Caco-2 (cell line): Measurements from ENCODE around the gene NRP1. TPM values are rescaled to one million over a fixed set of nuclear protein-coding genes. Genes with fewer than 3 reads are reported as not detected.
A peak's percentile ranks its signal among the peaks of the same experiment; 100 is the strongest.

Experiments
- BruUV-seq: library from RNA; stranded (reverse); fragments of 400-500 nt; replicated peaks from 2 replicates; lab custom pipeline; 2021; lab: Mats Ljungman, UMichigan
- CTCF ChIA-PET: fragments of 300-600 bp; sonication (Branson Sonifier 250); formaldehyde crosslinking; loops from one replicate; lab custom pipeline; 2022; ENCODE audit warnings: antibody characterized with exemption; lab: Charles Lee
- POLR2A ChIA-PET: fragments of 300-600 bp; sonication (Branson Sonifier 250); formaldehyde crosslinking; loops from one replicate; lab custom pipeline; 2022; ENCODE audit warnings: antibody characterized with exemption; lab: Charles Lee
- DNase-seq, 2 experiments: peaks; one replicate each; pipeline versions ENCODE4 v3.0.0 to v3.0.0-alpha.2; 2020 to 2022
- H3K27me3 ChIP-seq: replicated peaks from 2 replicates; pipeline ENCODE4 v1.6.0; 2011; ENCODE audit warnings: low read length; ENCODE audit not compliant: control insufficient read depth, insufficient read depth
- H3K36me3 ChIP-seq: 2 replicates; pipeline ENCODE4 v1.5.1; 2011; ENCODE audit warnings: low read length; ENCODE audit not compliant: control insufficient read depth, insufficient read depth
- H3K4me1 ChIP-seq: fragments of 250-450 bp; sonication (Bioruptor Pico); 2 replicates; pipeline ENCODE4 v1.5.1; 2020; ENCODE audit warnings: mild to moderate bottlenecking
- H3K4me3 ChIP-seq: 2 replicates; pipeline ENCODE4 v1.5.1; 2011; ENCODE audit warnings: low read depth, mild to moderate bottlenecking, control low read depth, low read length
- H3K9me3 ChIP-seq: fragments of 250-450 bp; sonication (Bioruptor Pico); 2 replicates; pipeline ENCODE4 v1.5.1; 2020; ENCODE audit warnings: mild to moderate bottlenecking, moderate library complexity
- H3K27ac Mint-ChIP-seq: one replicate; pipeline ENCODE4 v1.8.0; 2022; ENCODE audit warnings: mixed read lengths; ENCODE audit not compliant: unreplicated experiment
- H3K27me3 Mint-ChIP-seq: one replicate; pipeline ENCODE4 v1.8.0; 2022; ENCODE audit warnings: mixed read lengths; ENCODE audit not compliant: insufficient read depth, unreplicated experiment
- H3K36me3 Mint-ChIP-seq: one replicate; pipeline ENCODE4 v1.8.0; 2022; ENCODE audit warnings: mild to moderate bottlenecking, mixed read lengths; ENCODE audit not compliant: insufficient read depth, unreplicated experiment
- H3K4me1 Mint-ChIP-seq: one replicate; pipeline ENCODE4 v1.8.0; 2022; ENCODE audit warnings: low read depth, mixed read lengths; ENCODE audit not compliant: unreplicated experiment
- H3K4me3 Mint-ChIP-seq: one replicate; pipeline ENCODE4 v1.8.0; 2022; ENCODE audit warnings: mild to moderate bottlenecking, moderate library complexity, mixed read lengths; ENCODE audit not compliant: unreplicated experiment
- H3K9me3 Mint-ChIP-seq: one replicate; pipeline ENCODE4 v1.8.0; 2022; ENCODE audit warnings: mixed read lengths; ENCODE audit not compliant: unreplicated experiment
- CTCF ChIP-seq, 2 experiments: fragments of 200-600 bp in 1 of 2; IDR thresholded peaks; 1 replicate in 1 of 2; 2 replicates in 1 of 2; pipeline versions ENCODE4 v1.5.1 to v1.8.0; 2011 to 2022; ENCODE audit warnings: antibody characterized with exemption in 1 of 2, control low read depth in 1 of 2, inconsistent platforms in 1 of 2, low read depth in 1 of 2, low read length in 1 of 2, mild to moderate bottlenecking in 1 of 2, moderate library complexity in 1 of 2; ENCODE audit not compliant: insufficient read depth in 1 of 2, severe bottlenecking in 1 of 2, unreplicated experiment in 1 of 2
- intact Hi-C: fragments of 100-400 bp; cut with micrococcal nuclease; formaldehyde crosslinking; loops from one replicate; pipeline ENCODE4 v1.10.0; 2022; ENCODE audit not compliant: unreplicated experiment
- total RNA-seq: library from RNA; stranded (reverse); gene quantifications from 2 replicates; pipeline ENCODE4 v1.2.3, GENCODE V29; 2022

The NRP1 gene
- total RNA-seq, 1 experiment from 2014 or later = 123 TPM

DNA sequence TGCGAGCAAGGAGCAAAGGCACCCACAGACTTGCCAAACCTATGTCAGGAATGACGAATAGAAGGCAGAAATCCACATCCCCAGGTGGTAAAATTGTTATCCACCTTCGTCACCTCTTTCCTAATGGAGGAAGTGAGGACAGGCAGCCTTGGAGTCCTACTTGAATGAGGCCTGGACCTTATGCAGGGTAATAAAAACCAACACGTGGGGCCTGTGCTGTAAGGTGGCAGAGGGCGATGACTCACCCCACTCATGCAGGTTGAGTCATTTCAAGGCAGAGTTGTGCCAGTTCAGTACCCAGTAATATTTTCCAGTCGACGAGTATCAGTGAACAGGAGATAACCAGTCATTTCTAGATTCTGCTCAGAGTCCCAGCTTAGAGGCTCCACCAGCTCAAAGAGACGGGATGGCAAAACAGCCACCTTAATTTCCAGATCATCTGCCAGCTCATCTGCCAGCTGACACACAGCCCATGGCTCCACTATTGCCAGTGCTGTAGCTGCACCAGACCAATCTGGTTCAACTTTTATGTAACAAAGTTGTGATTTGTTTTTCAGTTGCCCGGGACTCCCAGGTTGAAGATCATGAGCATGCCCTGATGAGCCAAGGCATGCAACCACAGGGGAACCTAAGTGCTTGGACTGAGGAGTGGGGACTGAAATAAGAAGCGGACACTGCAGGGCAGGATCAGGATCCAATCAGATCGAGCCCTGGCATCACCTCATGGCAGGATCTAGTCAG is 200.3 kb downstream of the NRP1 start:
- Histone ChIP-seq H3K27me3 (no peaks in the 10 kb centered on the region), H3K4me1 (no peaks in the 10 kb centered on the region), H3K36me3 (no peaks in the 10 kb centered on the region), H3K9me3 (no peaks in the 10 kb centered on the region), H3K4me3 (no peak overlapping the region)
- ChIA-PET CTCF (interaction anchor here (0.6 kb wide), 1 partner anchor 21 kb away, joined by 4 read pairs; no protein-coding TSS in a partner anchor), POLR2A (interaction anchor here (0.5 kb wide), 1 partner anchor 807 kb away, joined by 3 read pairs; no protein-coding TSS in a partner anchor)
- no peak for DNase-seq
- no peaks in the 10 kb centered on the region for H3K27me3 Mint-ChIP-seq
- no peak overlapping the region for H3K4me3 Mint-ChIP-seq
- intact Hi-C loops = no loop called here
- H3K4me1 Mint-ChIP-seq = no peaks in the 10 kb centered on the region
- peaks cover 2% of the 10 kb centered on the region for H3K9me3 Mint-ChIP-seq
- no peak for TF ChIP-seq CTCF (IDR thresholded peaks at IDR 0.05; ENCODE audit: insufficient read depth in 1 of 2, low read depth in 1 of 2, low read length in 1 of 2, severe bottlenecking in 1 of 2, unreplicated experiment in 1 of 2)
- H3K27ac Mint-ChIP-seq = no peak overlapping the region
- no TSS peak for BruUV-seq
- H3K36me3 Mint-ChIP-seq = no peaks in the 10 kb centered on the region

DNA sequence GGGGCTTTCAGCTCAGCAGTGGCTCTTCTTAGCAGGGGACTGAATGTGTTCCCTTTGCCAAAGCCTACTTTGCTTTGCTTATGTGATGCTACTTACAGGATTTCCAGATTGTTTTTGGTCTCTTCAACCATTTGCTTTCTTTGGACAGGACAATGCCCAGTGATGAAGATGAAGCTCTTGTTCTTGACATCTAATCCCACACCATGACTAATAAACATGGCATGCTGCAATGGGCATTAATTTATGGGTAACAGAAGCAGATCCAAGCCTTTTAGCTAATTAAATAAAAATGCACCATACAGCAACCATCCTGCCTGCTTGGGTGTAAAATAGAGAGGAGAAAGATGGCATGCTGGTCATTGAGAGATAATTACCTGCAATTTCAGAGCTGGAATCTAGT is 200.9 kb downstream of the NRP1 start:
- intact Hi-C loops = no loop called here
- ChIA-PET POLR2A (no interaction called here), CTCF (interaction anchor here (0.6 kb wide), 1 partner anchor 41 kb away, joined by 3 read pairs; no protein-coding TSS in a partner anchor)
- Histone ChIP-seq H3K36me3 (no peaks in the 10 kb centered on the region), H3K4me3 (no peak overlapping the region), H3K4me1 (no peaks in the 10 kb centered on the region), H3K27me3 (no peaks in the 10 kb centered on the region), H3K9me3 (no peaks in the 10 kb centered on the region)
- no peaks in the 10 kb centered on the region for H3K9me3 Mint-ChIP-seq
- BruUV-seq = no TSS peak
- no peaks in the 10 kb centered on the region for H3K4me1 Mint-ChIP-seq
- no peak overlapping the region for H3K27ac Mint-ChIP-seq
- H3K27me3 Mint-ChIP-seq = no peaks in the 10 kb centered on the region
- no peak for DNase-seq
- H3K36me3 Mint-ChIP-seq = no peaks in the 10 kb centered on the region
- TF ChIP-seq CTCF (IDR thresholded peaks at IDR 0.05; ENCODE audit: insufficient read depth in 1 of 2, low read depth in 1 of 2, low read length in 1 of 2, severe bottlenecking in 1 of 2, unreplicated experiment in 1 of 2) = no peak
- no peak overlapping the region for H3K4me3 Mint-ChIP-seq

DNA sequence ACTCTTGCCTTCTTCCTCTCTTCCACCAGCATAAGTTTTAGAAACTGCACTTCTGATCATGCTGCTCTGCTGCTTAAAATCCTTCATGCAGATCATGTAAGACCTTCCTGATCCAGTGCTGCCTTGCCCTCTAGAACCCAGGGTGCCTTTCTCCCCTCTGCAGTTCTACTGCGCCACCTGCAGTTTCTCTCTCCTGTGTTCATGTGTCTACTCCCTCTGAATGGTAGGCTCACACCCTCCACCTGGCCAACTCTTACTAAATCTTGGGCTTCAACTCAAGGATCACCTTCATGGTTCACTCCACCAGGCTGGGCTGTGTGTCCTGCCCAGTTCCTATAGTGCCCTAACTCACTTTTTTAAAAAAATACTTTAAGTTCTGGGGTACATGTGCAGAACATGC is 201.8 kb downstream of the NRP1 start:
- TF ChIP-seq CTCF (IDR thresholded peaks at IDR 0.05; ENCODE audit: insufficient read depth in 1 of 2, low read depth in 1 of 2, low read length in 1 of 2, severe bottlenecking in 1 of 2, unreplicated experiment in 1 of 2) = no peak
- POLR2A ChIA-PET = interaction anchor here (0.6 kb wide), 1 partner anchor 277 kb away, joined by 3 read pairs; no protein-coding TSS in a partner anchor
- H3K27ac Mint-ChIP-seq = no peak overlapping the region
- no peaks in the 10 kb centered on the region for H3K27me3 ChIP-seq
- H3K9me3 ChIP-seq = no peaks in the 10 kb centered on the region
- intact Hi-C loops = no loop called here
- H3K4me3 ChIP-seq = no peak overlapping the region
- no peak overlapping the region for H3K4me3 Mint-ChIP-seq
- no peaks in the 10 kb centered on the region for H3K27me3 Mint-ChIP-seq
- peak in 1 of 2 experiments; percentile 21 for DNase-seq
- no peaks in the 10 kb centered on the region for H3K4me1 Mint-ChIP-seq
- no peaks in the 10 kb centered on the region for H3K4me1 ChIP-seq
- no peaks in the 10 kb centered on the region for H3K9me3 Mint-ChIP-seq
- BruUV-seq = no TSS peak
- H3K36me3 Mint-ChIP-seq = no peaks in the 10 kb centered on the region
- CTCF ChIA-PET = no interaction called here
- H3K36me3 ChIP-seq = no peaks in the 10 kb centered on the region
